NT2/D1 (cell line): ENCODE measurements around the gene RFC1.

Experiments
- YY1 ChIP-seq: IDR thresholded peaks from 2 replicates; pipeline ENCODE4 v1.6.1; 2011; ENCODE audit not compliant: insufficient read length, insufficient read depth
- ZNF274 ChIP-seq: IDR thresholded peaks from 2 replicates; pipeline ENCODE4 v1.6.1; 2011; ENCODE audit warnings: mild to moderate bottlenecking, low read depth, low read length

- TF ChIP-seq YY1 (no peak), ZNF274 (no peak)
Observed at GRCh38 chr4:39394706-39395105, 28.5 kb upstream of the RFC1 start.
